Parathyroid adenoma (tissue), 2 donors: Measurements from ENCODE around the gene FKBP8.

ENCODE experiments used
- H2AFZ ChIP-seq: fragments of 300-600 bp; sonication (generic); one replicate; pipeline ENCODE4 v1.7.0; 2017; ENCODE audit warnings: antibody characterized with exemption, mild to moderate bottlenecking
- H3K27ac ChIP-seq: fragments of 300-600 bp; sonication (generic); one replicate; pipeline ENCODE4 v1.7.0; 2017
- H3K27me3 ChIP-seq: fragments of 300-600 bp; sonication (generic); one replicate; pipeline ENCODE4 v1.7.0; 2017; ENCODE audit warnings: low read length; ENCODE audit not compliant: control insufficient read depth, insufficient read depth
- H3K36me3 ChIP-seq: fragments of 300-600 bp; sonication (generic); one replicate; pipeline ENCODE4 v1.7.0; 2017; ENCODE audit warnings: low read length; ENCODE audit not compliant: control insufficient read depth, insufficient read depth
- H3K4me1 ChIP-seq: fragments of 300-600 bp; sonication (generic); one replicate; pipeline ENCODE4 v1.7.0; 2017; ENCODE audit warnings: control low read depth
- H3K4me2 ChIP-seq: fragments of 300-600 bp; sonication (generic); one replicate; pipeline ENCODE4 v1.7.0; 2017; ENCODE audit warnings: low read length
- H3K4me3 ChIP-seq: fragments of 300-600 bp; sonication (generic); one replicate; pipeline ENCODE4 v1.7.0; 2017; ENCODE audit warnings: low read depth, low read length
- H3K79me2 ChIP-seq: fragments of 300-600 bp; sonication (generic); one replicate; pipeline ENCODE4 v1.7.0; 2017; ENCODE audit warnings: control low read depth
- H3K9ac ChIP-seq: fragments of 300-600 bp; sonication (generic); one replicate; pipeline ENCODE4 v1.7.0; 2017; ENCODE audit warnings: mild to moderate bottlenecking
- H3K9me3 ChIP-seq: fragments of 300-600 bp; sonication (generic); one replicate; pipeline ENCODE4 v1.7.0; 2017; ENCODE audit warnings: low read length; ENCODE audit not compliant: control insufficient read depth
- TF ChIP-seq, protein P1 (sequence below): fragments of 300-600 bp; sonication (generic); IDR thresholded peaks from one replicate; pipeline ENCODE4 v1.7.0; 2017; ENCODE audit warnings: antibody characterized with exemption, mild to moderate bottlenecking
- donor health status: primary hyperparathyroidism.

The FKBP8 gene

GRCh38 chr19:18538115-18538514 is 5.3 kb downstream of the FKBP8 start:
- Histone ChIP-seq H3K4me3 (no peak overlapping the region), H3K27me3 (no peaks in the 10 kb centered on the region), H3K27ac (no peak overlapping the region), H3K79me2 (peaks cover 2% of the 10 kb centered on the region), H3K36me3 (no peaks in the 10 kb centered on the region), H3K9ac (no peak overlapping the region), H3K4me2 (no peak overlapping the region), H3K9me3 (no peaks in the 10 kb centered on the region), H2AFZ (no peak overlapping the region), H3K4me1 (peaks cover 4% of the 10 kb centered on the region)
- TF ChIP-seq, protein P1, sequence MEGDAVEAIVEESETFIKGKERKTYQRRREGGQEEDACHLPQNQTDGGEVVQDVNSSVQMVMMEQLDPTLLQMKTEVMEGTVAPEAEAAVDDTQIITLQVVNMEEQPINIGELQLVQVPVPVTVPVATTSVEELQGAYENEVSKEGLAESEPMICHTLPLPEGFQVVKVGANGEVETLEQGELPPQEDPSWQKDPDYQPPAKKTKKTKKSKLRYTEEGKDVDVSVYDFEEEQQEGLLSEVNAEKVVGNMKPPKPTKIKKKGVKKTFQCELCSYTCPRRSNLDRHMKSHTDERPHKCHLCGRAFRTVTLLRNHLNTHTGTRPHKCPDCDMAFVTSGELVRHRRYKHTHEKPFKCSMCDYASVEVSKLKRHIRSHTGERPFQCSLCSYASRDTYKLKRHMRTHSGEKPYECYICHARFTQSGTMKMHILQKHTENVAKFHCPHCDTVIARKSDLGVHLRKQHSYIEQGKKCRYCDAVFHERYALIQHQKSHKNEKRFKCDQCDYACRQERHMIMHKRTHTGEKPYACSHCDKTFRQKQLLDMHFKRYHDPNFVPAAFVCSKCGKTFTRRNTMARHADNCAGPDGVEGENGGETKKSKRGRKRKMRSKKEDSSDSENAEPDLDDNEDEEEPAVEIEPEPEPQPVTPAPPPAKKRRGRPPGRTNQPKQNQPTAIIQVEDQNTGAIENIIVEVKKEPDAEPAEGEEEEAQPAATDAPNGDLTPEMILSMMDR: no peak

- Histone ChIP-seq H3K27me3 (no peaks in the 10 kb centered on the region), H3K4me1 (peaks cover 4% of the 10 kb centered on the region), H3K27ac (no peak overlapping the region), H3K36me3 (no peaks in the 10 kb centered on the region), H3K4me2 (no peak overlapping the region), H2AFZ (no peak overlapping the region), H3K9ac (no peak overlapping the region), H3K9me3 (no peaks in the 10 kb centered on the region), H3K4me3 (no peak overlapping the region), H3K79me2 (peaks cover 2% of the 10 kb centered on the region)
- TF ChIP-seq, protein P1: no peak
These were observed 5.9 kb downstream of the FKBP8 start for GRCh38 chr19:18537431-18537830.

DNA sequence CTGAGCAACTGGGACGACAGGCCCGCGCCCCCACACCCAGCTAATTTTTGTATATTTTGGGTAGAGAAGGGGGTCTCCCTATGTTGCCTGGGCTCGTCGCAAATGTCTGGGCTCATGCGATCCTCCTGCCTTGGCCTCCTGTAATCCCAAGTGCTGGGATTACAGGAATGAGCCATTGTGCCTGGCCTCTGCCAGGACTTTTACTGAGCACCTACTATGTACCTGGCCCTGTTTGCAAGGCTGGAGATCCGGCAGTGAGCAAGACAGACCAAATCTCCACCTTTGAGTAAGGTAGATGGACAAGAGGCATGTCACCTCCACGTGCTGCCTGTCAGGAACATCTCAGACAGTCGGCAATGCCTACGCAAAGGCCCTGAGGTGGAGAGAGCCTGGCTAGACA is 6.9 kb downstream of the FKBP8 start:
- H3K27ac ChIP-seq: no peak overlapping the region
- no peak overlapping the region for H3K4me3 ChIP-seq
- no peaks in the 10 kb centered on the region for H3K9me3 ChIP-seq
- H3K9ac ChIP-seq: no peak overlapping the region
- TF ChIP-seq, protein P1: no peak
- no peak overlapping the region for H3K4me2 ChIP-seq
- no peaks in the 10 kb centered on the region for H3K27me3 ChIP-seq
- no peak overlapping the region for H2AFZ ChIP-seq
- no peaks in the 10 kb centered on the region for H3K79me2 ChIP-seq
- H3K4me1 ChIP-seq: no peaks in the 10 kb centered on the region
- no peaks in the 10 kb centered on the region for H3K36me3 ChIP-seq

GRCh38 chr19:18533058-18533457 is 10.3 kb downstream of the FKBP8 start:
- Histone ChIP-seq H3K36me3 (no peaks in the 10 kb centered on the region), H3K27me3 (no peaks in the 10 kb centered on the region), H3K4me3 (no peak overlapping the region), H3K79me2 (no peaks in the 10 kb centered on the region), H3K4me2 (no peak overlapping the region), H3K9me3 (no peaks in the 10 kb centered on the region), H3K9ac (no peak overlapping the region), H3K4me1 (no peaks in the 10 kb centered on the region), H3K27ac (no peak overlapping the region), H2AFZ (no peak overlapping the region)
- TF ChIP-seq, protein P1: no peak

DNA sequence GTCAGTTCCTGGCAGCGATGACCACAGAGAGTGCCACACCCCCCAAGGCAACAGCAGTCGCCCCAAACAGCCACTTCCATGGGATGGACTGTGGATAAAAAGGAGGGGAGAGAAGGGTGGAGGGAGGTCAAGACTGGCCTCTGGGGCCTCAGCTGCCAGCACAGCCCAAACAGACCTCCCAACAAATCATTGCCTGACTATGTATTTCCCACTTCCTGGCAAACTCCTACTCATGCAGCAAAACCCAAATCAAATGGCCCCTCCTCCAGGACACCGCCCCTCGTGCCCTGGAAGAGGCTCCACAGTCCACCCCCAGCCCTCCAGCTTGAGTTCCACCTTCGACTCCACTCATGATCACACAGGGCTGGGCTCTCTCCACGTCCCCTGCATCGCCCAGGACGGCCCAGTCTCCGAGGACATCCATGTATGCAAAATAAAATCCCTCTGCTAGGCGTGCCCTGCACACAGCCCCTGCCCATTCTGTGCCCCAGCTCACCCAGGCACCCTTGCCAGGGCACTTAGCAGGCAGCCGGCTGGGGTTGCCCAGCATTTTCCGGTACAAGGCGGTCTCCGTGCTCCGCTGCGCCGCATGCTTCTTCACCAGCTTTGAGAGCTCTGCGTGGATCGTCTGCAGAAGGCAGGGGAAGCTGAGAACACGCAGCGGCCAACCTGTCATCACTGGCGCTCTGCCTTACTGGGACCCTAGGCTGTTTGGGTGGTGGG is 11.0 kb downstream of the FKBP8 start:
- Histone ChIP-seq H3K79me2 (no peaks in the 10 kb centered on the region), H3K4me3 (no peak overlapping the region), H3K9me3 (no peaks in the 10 kb centered on the region), H3K36me3 (no peaks in the 10 kb centered on the region), H3K27ac (no peak overlapping the region), H2AFZ (no peak overlapping the region), H3K9ac (no peak overlapping the region), H3K27me3 (no peaks in the 10 kb centered on the region), H3K4me2 (no peak overlapping the region), H3K4me1 (no peaks in the 10 kb centered on the region)
- TF ChIP-seq, protein P1: no peak
